HepG2 (cell line): ENCODE data around the gene PDP2. TPM values are rescaled to one million over a fixed set of nuclear protein-coding genes. Genes with fewer than 3 reads are reported as not detected.

Experiments
- PHF20 ChIP-seq: sonication (generic); formaldehyde crosslinking; IDR thresholded peaks from 2 replicates; pipeline ENCODE4 v1.5.0; 2020; ENCODE audit warnings: mild to moderate bottlenecking, missing genetic modification reagents
- POLR2A ChIP-seq, 2 experiments: IDR thresholded peaks; 2 replicates each; pipeline ENCODE4 v1.6.1; 2011; ENCODE audit warnings: low read depth in 2 of 2, low read length in 2 of 2, mild to moderate bottlenecking in 1 of 2, moderate library complexity in 1 of 2; ENCODE audit not compliant: insufficient read depth in 1 of 2
- TCF7L2 ChIP-seq: IDR thresholded peaks from 2 replicates; pipeline ENCODE4 v1.6.1; 2011; ENCODE audit warnings: mild to moderate bottlenecking, low read depth, low read length, moderate library complexity
- ZNF136 ChIP-seq: sonication (generic); formaldehyde crosslinking; IDR thresholded peaks from 2 replicates; pipeline ENCODE4 v1.8.1; 2022; ENCODE audit warnings: low read depth, mild to moderate bottlenecking, moderate library complexity, missing genetic modification reagents
- ZNF232 ChIP-seq: sonication (generic); formaldehyde crosslinking; IDR thresholded peaks from 2 replicates; pipeline ENCODE4 v1.4.0; 2020; ENCODE audit warnings: missing genetic modification reagents, borderline replicate concordance
- ZNF263 ChIP-seq: sonication (generic); formaldehyde crosslinking; IDR thresholded peaks from 2 replicates; pipeline ENCODE4 v1.4.0; 2020; ENCODE audit warnings: missing genetic modification reagents
- polyA plus RNA-seq, 8 experiments: library from polyadenylated mRNA; depleted of rRNA in 3 of 8; stranded (reverse) in 7 of 8; unstranded in 1 of 8; fragments of >200 nt; fragmentation: Illumina TruSeq in 4 of 8; extraction: Trizol in 4 of 8; gene quantifications; 2 replicates each; pipeline versions ENCODE4 v1.2.1 to v1.2.3, GENCODE V29; 2011 to 2016; ENCODE audit warnings: low read depth in 4 of 8, missing spikeins in 1 of 8, mixed read lengths in 1 of 8; ENCODE audit not compliant: insufficient read depth in 1 of 8
- total RNA-seq, 5 experiments: library from RNA; depleted of rRNA; stranded (reverse); fragments of >200 nt; fragmentation: Illumina TruSeq; extraction: Trizol; gene quantifications; 2 replicates each; pipeline ENCODE4 v1.2.3, GENCODE V29; 2016; ENCODE audit warnings: low read depth in 1 of 5
- TF ChIP-seq, protein P1 (sequence below), 2 experiments: sonication (generic) in 1 of 2; formaldehyde crosslinking in 1 of 2; IDR thresholded peaks; 2 replicates each; pipeline versions ENCODE4 v1.4.0 to v1.6.1; 2016 to 2020; ENCODE audit warnings: borderline replicate concordance in 1 of 2, low read depth in 1 of 2, mild to moderate bottlenecking in 1 of 2, missing genetic modification reagents in 1 of 2
- TF ChIP-seq, protein P2 (sequence below): sonication (generic); formaldehyde crosslinking; IDR thresholded peaks from 2 replicates; pipeline ENCODE4 v1.5.0; 2020; ENCODE audit warnings: mild to moderate bottlenecking, missing genetic modification reagents
- TF ChIP-seq, protein P3 (sequence below): IDR thresholded peaks from 2 replicates; pipeline ENCODE4 v1.6.1; 2016; ENCODE audit warnings: control low read depth
- TF ChIP-seq, protein P4 (sequence below), 2 experiments: fragments of 450-650 bp in 1 of 2; sonication (generic) in 1 of 2; formaldehyde crosslinking in 1 of 2; IDR thresholded peaks; 2 replicates each; pipeline versions ENCODE4 v1.6.1 to v1.8.0; 2016 to 2022; ENCODE audit warnings: antibody characterized with exemption in 1 of 2, mild to moderate bottlenecking in 1 of 2, missing genetic modification reagents in 1 of 2

The PDP2 gene
- total and polyA plus RNA-seq, 2 of the 13 experiments (the other 11 are each of a cell fraction or from before 2014, with no cell fraction given) = 12.8 to 15.8 TPM

DNA sequence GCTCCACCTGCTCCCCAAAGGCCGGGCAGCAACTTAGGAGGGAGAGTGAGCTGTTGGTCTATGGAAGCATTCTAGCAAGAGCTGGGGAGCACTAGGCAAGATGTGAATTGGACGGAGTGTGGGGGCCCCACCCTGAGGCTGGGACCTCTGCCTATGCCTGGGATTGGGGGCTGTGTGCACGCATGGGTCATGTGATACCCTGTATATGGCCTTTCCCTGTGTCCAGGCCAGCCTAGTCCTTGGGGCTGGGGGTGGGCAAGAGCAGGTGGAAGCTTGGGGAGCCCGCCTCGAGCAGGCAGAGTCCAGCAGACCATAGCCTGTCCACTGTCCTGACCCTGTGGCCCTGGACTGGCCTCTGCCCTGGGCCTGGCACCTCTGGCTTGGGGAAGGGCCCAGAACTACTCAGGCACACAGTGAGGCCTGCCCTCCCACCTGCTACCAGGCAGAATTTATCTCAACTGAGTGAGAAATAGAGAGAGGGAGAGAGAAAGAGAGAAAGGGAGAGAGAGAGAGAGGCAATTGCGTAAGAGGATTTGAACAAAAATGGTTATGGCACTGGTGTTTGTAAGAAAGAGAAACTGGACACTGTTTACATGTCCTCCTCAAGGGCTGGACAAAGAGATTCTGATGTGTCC is 19.1 kb downstream of the PDP2 start (continued):
- TF ChIP-seq, protein P1, sequence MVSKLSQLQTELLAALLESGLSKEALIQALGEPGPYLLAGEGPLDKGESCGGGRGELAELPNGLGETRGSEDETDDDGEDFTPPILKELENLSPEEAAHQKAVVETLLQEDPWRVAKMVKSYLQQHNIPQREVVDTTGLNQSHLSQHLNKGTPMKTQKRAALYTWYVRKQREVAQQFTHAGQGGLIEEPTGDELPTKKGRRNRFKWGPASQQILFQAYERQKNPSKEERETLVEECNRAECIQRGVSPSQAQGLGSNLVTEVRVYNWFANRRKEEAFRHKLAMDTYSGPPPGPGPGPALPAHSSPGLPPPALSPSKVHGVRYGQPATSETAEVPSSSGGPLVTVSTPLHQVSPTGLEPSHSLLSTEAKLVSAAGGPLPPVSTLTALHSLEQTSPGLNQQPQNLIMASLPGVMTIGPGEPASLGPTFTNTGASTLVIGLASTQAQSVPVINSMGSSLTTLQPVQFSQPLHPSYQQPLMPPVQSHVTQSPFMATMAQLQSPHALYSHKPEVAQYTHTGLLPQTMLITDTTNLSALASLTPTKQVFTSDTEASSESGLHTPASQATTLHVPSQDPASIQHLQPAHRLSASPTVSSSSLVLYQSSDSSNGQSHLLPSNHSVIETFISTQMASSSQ (IDR thresholded peaks at IDR 0.05; ENCODE audit: low read depth) = no peak
- TF ChIP-seq, protein P1 (CRISPR knock-in tag; IDR thresholded peaks at IDR 0.05; ENCODE audit: borderline replicate concordance) = no peak
- TF ChIP-seq ZNF263 (CRISPR knock-in tag) (peak; percentile 60), PHF20 (CRISPR knock-in tag) (no peak), TCF7L2 (no peak), ZNF136 (CRISPR knock-in tag) (no peak), ZNF232 (0 out of 2 replicates have a peak, but pooled peaks have one; percentile 24), POLR2A (IDR thresholded peaks at IDR 0.05; ENCODE audit: insufficient read depth in 1 of 2, low read depth in 2 of 2, low read length in 2 of 2) (no peak)
- TF ChIP-seq, protein P2, sequence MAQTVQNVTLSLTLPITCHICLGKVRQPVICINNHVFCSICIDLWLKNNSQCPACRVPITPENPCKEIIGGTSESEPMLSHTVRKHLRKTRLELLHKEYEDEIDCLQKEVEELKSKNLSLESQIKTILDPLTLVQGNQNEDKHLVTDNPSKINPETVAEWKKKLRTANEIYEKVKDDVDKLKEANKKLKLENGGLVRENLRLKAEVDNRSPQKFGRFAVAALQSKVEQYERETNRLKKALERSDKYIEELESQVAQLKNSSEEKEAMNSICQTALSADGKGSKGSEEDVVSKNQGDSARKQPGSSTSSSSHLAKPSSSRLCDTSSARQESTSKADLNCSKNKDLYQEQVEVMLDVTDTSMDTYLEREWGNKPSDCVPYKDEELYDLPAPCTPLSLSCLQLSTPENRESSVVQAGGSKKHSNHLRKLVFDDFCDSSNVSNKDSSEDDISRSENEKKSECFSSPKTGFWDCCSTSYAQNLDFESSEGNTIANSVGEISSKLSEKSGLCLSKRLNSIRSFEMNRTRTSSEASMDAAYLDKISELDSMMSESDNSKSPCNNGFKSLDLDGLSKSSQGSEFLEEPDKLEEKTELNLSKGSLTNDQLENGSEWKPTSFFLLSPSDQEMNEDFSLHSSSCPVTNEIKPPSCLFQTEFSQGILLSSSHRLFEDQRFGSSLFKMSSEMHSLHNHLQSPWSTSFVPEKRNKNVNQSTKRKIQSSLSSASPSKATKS = 0 out of 2 replicates have a peak, but pooled peaks have one; percentile 64
- TF ChIP-seq, protein P3, sequence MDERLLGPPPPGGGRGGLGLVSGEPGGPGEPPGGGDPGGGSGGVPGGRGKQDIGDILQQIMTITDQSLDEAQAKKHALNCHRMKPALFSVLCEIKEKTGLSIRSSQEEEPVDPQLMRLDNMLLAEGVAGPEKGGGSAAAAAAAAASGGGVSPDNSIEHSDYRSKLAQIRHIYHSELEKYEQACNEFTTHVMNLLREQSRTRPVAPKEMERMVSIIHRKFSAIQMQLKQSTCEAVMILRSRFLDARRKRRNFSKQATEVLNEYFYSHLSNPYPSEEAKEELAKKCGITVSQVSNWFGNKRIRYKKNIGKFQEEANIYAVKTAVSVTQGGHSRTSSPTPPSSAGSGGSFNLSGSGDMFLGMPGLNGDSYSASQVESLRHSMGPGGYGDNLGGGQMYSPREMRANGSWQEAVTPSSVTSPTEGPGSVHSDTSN (CRISPR knock-in tag) = no peak; the same call in 1 of the 2 replicates
- TF ChIP-seq, protein P4, sequence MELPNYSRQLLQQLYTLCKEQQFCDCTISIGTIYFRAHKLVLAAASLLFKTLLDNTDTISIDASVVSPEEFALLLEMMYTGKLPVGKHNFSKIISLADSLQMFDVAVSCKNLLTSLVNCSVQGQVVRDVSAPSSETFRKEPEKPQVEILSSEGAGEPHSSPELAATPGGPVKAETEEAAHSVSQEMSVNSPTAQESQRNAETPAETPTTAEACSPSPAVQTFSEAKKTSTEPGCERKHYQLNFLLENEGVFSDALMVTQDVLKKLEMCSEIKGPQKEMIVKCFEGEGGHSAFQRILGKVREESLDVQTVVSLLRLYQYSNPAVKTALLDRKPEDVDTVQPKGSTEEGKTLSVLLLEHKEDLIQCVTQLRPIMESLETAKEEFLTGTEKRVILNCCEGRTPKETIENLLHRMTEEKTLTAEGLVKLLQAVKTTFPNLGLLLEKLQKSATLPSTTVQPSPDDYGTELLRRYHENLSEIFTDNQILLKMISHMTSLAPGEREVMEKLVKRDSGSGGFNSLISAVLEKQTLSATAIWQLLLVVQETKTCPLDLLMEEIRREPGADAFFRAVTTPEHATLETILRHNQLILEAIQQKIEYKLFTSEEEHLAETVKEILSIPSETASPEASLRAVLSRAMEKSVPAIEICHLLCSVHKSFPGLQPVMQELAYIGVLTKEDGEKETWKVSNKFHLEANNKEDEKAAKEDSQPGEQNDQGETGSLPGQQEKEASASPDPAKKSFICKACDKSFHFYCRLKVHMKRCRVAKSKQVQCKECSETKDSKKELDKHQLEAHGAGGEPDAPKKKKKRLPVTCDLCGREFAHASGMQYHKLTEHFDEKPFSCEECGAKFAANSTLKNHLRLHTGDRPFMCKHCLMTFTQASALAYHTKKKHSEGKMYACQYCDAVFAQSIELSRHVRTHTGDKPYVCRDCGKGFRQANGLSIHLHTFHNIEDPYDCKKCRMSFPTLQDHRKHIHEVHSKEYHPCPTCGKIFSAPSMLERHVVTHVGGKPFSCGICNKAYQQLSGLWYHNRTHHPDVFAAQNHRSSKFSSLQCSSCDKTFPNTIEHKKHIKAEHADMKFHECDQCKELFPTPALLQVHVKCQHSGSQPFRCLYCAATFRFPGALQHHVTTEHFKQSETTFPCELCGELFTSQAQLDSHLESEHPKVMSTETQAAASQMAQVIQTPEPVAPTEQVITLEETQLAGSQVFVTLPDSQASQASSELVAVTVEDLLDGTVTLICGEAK (IDR thresholded peaks at IDR 0.05) = no peak
- TF ChIP-seq, protein P4 (CRISPR knock-in tag; IDR thresholded peaks at IDR 0.05) = no peak; the same call in 1 of the 2 replicates
